Testis (tissue), 2 donors: ENCODE results near the gene USP48.

Experiments
- POLR2A ChIP-seq: fragments of 450-650 bp; IDR thresholded peaks from one replicate; pipeline ENCODE4 v1.6.1; 2017; ENCODE audit warnings: antibody characterized with exemption, mild to moderate bottlenecking, moderate library complexity
- TF ChIP-seq, protein P1 (sequence below), 3 experiments: fragments of 450-650 bp in 2 of 3; fragments of 200-600 bp in 1 of 3; sonication (generic) in 1 of 3; IDR thresholded peaks; one replicate each; pipeline ENCODE4 v1.5.1; 2016 to 2019; ENCODE audit warnings: antibody characterized with exemption in 3 of 3, mild to moderate bottlenecking in 2 of 3, moderate library complexity in 1 of 3

GRCh38 chr1:21752186-21752585 lies 30.8 kb downstream of the USP48 start:
- TF ChIP-seq, protein P1, sequence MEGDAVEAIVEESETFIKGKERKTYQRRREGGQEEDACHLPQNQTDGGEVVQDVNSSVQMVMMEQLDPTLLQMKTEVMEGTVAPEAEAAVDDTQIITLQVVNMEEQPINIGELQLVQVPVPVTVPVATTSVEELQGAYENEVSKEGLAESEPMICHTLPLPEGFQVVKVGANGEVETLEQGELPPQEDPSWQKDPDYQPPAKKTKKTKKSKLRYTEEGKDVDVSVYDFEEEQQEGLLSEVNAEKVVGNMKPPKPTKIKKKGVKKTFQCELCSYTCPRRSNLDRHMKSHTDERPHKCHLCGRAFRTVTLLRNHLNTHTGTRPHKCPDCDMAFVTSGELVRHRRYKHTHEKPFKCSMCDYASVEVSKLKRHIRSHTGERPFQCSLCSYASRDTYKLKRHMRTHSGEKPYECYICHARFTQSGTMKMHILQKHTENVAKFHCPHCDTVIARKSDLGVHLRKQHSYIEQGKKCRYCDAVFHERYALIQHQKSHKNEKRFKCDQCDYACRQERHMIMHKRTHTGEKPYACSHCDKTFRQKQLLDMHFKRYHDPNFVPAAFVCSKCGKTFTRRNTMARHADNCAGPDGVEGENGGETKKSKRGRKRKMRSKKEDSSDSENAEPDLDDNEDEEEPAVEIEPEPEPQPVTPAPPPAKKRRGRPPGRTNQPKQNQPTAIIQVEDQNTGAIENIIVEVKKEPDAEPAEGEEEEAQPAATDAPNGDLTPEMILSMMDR (IDR thresholded peaks at IDR 0.05): no peak
- no peak for TF ChIP-seq POLR2A
